GM12878 (cell line): ENCODE results near the gene TBC1D24. TPM values are rescaled to one million over a fixed set of nuclear protein-coding genes. Genes with fewer than 3 reads are reported as not detected.

Source experiments
- ATAC-seq: fragments of 200-7000 bp; cut with Tn5 transposase; 3 replicates; pipeline ENCODE4 v1.9.1; 2020; ENCODE audit warnings: mild to moderate bottlenecking, moderate library complexity
- BruUV-seq: library from RNA; stranded (reverse); fragments of 400-500 nt; replicated peaks from 2 replicates; lab custom pipeline; 2021; lab: Mats Ljungman, UMichigan
- CTCF ChIA-PET: fragments of 300-600 bp; sonication (Branson Sonifier 250); formaldehyde crosslinking; extraction: SDS; loops from one replicate; lab custom pipeline; 2021; ENCODE audit warnings: inconsistent platforms; lab: Yijun Ruan, JAX
- POLR2A ChIA-PET: fragments of 350-600 bp; formaldehyde crosslinking; extraction: SDS; loops from one replicate; lab custom pipeline; 2021; ENCODE audit warnings: inconsistent platforms; lab: Charles Lee
- RAD21 ChIA-PET: fragments of 300-600 bp; sonication (Branson Sonifier 250); formaldehyde crosslinking; loops from one replicate; lab custom pipeline; 2023; ENCODE audit warnings: antibody characterized with exemption; ENCODE audit not compliant: unreplicated experiment; lab: Charles Lee
- SMC1A ChIA-PET: fragments of 300-600 bp; sonication (Branson Sonifier 250); formaldehyde crosslinking; loops from one replicate; lab custom pipeline; 2023; ENCODE audit not compliant: unreplicated experiment, uncharacterized antibody; lab: Charles Lee
- DNase-seq: peaks from one replicate; pipeline ENCODE4 v3.0.0-alpha.2; 2011; ENCODE audit warnings: low read depth, low spot score
- FAIRE-seq: peaks from 3 replicates; lab custom pipeline; 2011; peaks lifted over from hg19 to GRCh38; lab: Jason Lieb, UNC
- H2AFZ ChIP-seq: 2 replicates; pipeline ENCODE4 v1.6.0; 2011; ENCODE audit warnings: low read depth, low read length, control low read depth; ENCODE audit not compliant: control insufficient read depth
- H3K27ac ChIP-seq: 2 replicates; pipeline ENCODE4 v1.5.1; 2011; ENCODE audit warnings: control low read depth; ENCODE audit not compliant: control insufficient read depth, insufficient read depth
- H3K27me3 ChIP-seq, 2 experiments: replicated peaks in 1 of 2; 2 replicates each; pipeline versions ENCODE4 v1.6.0 to v1.6.1; 2011; ENCODE audit warnings: low read length in 1 of 2; ENCODE audit not compliant: control insufficient read depth in 2 of 2, insufficient read depth in 2 of 2
- H3K36me3 ChIP-seq, 2 experiments: 2 replicates each; pipeline ENCODE4 v1.5.1; 2011; ENCODE audit warnings: low read length in 1 of 2; ENCODE audit not compliant: control insufficient read depth in 2 of 2, insufficient read depth in 2 of 2
- H3K4me1 ChIP-seq: 2 replicates; pipeline ENCODE4 v1.6.1; 2011; ENCODE audit warnings: mild to moderate bottlenecking, low read length, moderate library complexity, mixed read lengths; ENCODE audit not compliant: control insufficient read depth, insufficient read depth
- H3K4me2 ChIP-seq: 2 replicates; pipeline ENCODE4 v1.6.0; 2011; ENCODE audit warnings: control low read depth; ENCODE audit not compliant: control insufficient read depth, insufficient read depth
- H3K4me3 ChIP-seq: fragments of 200-600 bp; sonication (generic); 2 replicates; pipeline ENCODE4 v1.5.1; 2016
- H3K79me2 ChIP-seq: 2 replicates; pipeline ENCODE4 v1.6.0; 2011; ENCODE audit warnings: low read length; ENCODE audit not compliant: control insufficient read depth, insufficient read depth
- H3K9ac ChIP-seq: 2 replicates; pipeline ENCODE4 v1.8.0; 2011; ENCODE audit warnings: low read length, control low read depth, mixed read lengths; ENCODE audit not compliant: control insufficient read depth, insufficient read depth
- H3K9me3 ChIP-seq: replicated peaks from 3 replicates; pipeline ENCODE4 v1.5.1; 2011; ENCODE audit warnings: mild to moderate bottlenecking, low read length; ENCODE audit not compliant: control insufficient read depth, insufficient read depth
- H4K20me1 ChIP-seq: 2 replicates; pipeline ENCODE4 v1.6.0; 2011; ENCODE audit not compliant: control insufficient read depth, insufficient read depth
- MXI1 ChIP-seq: fragments of 150-350 bp; IDR thresholded peaks from 2 replicates; pipeline ENCODE4 v1.6.1; 2011; ENCODE audit warnings: low read depth, mild to moderate bottlenecking, inconsistent platforms, low read length, improper control_type of control experiment
- POLR2A ChIP-seq: IDR thresholded peaks from 2 replicates; pipeline ENCODE4 v1.6.1; 2011; ENCODE audit warnings: low read depth, mild to moderate bottlenecking, low read length
- RBBP5 ChIP-seq: fragments of 200-600 bp; sonication (generic); conservative IDR thresholded peaks from 2 replicates; pipeline ENCODE4 v1.6.1; 2016
- RELB ChIP-seq: fragments of 450-650 bp; IDR thresholded peaks from 2 replicates; pipeline ENCODE4 v1.6.1; 2017; ENCODE audit warnings: low read depth, mild to moderate bottlenecking, moderate library complexity
- ZBTB33 ChIP-seq: fragments of 450-650 bp; IDR thresholded peaks from 2 replicates; pipeline ENCODE4 v1.6.1; 2017; ENCODE audit warnings: mild to moderate bottlenecking
- WGBS: methylation state at CpG from one replicate; pipeline ENCODE4 v1.1.6; 2016; ENCODE audit warnings: low lambda C conversion rate; ENCODE audit not compliant: insufficient replicate concordance, insufficient coverage; ENCODE audit errors: missing lambda C conversion rate; 5-methylcytosine and 5-hydroxymethylcytosine counted together
- in situ Hi-C: fragments of 300-500 bp; cut with MboI; formaldehyde crosslinking; loops from 9 replicates; pipeline ENCODE4 v1.14.3; 2018; ENCODE audit warnings: mixed read lengths
- intact Hi-C: fragments of 100-400 bp; cut with micrococcal nuclease; formaldehyde crosslinking; loops from one replicate; pipeline ENCODE4 v1.14.2; 2022; ENCODE audit not compliant: unreplicated experiment
- polyA plus RNA-seq, 11 experiments: library from polyadenylated mRNA; depleted of rRNA in 4 of 11; unstranded in 6 of 11; stranded (reverse) in 5 of 11; fragments of >200 nt; fragmentation: Nextera tagmentation in 4 of 11; fragmentation: Illumina TruSeq in 1 of 11; extraction: Ambion mirVana in 4 of 11; extraction: Trizol in 1 of 11; gene quantifications; 1 replicate in 1 of 11; 2 replicates in 10 of 11; pipeline versions ENCODE4 v1.2.1 to v1.2.3, GENCODE V29; 2011 to 2016; ENCODE audit warnings: inconsistent platforms in 2 of 11, missing spikeins in 2 of 11, low read depth in 1 of 11
- total RNA-seq, 4 experiments: library from RNA; depleted of rRNA in 3 of 4; stranded (reverse); fragments of >200 nt in 3 of 4; fragmentation: Illumina TruSeq in 1 of 4; extraction: Trizol in 1 of 4; gene quantifications; 2 replicates each; pipeline versions ENCODE4 v1.2.1 to v1.2.3, GENCODE V29; 2013 to 2021

TBC1D24 gene
- total and polyA plus RNA-seq, 10 of the 15 experiments (the other 5 are each of a cell fraction or from before 2014, with no cell fraction given) = 1.1 to 9.6 (median 4.5) TPM

GRCh38 chr16:2527784-2528100, 52.8 kb downstream of the TBC1D24 start (continued):
- no peak for TF ChIP-seq RELB

GRCh38 chr16:2528161-2529060, 53.5 kb downstream of the TBC1D24 start:
- Histone ChIP-seq H3K79me2 (no peaks in the 10 kb centered on the region), H4K20me1 (no peaks in the 10 kb centered on the region), H3K36me3 (peaks cover 9 to 23% of the 10 kb centered on the region in 2 experiments; a peak in 3 of 4 replicates), H3K9me3 (no peaks in the 10 kb centered on the region), H3K27ac (no peak overlapping the region), H3K4me1 (peaks cover 13% of the 10 kb centered on the region), H3K9ac (no peak overlapping the region), H3K4me3 (no peak overlapping the region), H3K4me2 (no peak overlapping the region), H3K27me3 (no peaks in the 10 kb centered on the region), H2AFZ (no peak overlapping the region)
- DNase-seq (no peak), ATAC-seq (no peak), FAIRE-seq (no peak)
- TF ChIP-seq POLR2A (peak; percentile 33), MXI1 (no peak), RBBP5 (no peak), ZBTB33 (no peak)
- ChIA-PET SMC1A (no interaction called here), RAD21 (no interaction called here), POLR2A (no interaction called here), CTCF (interaction anchor here (0.5 kb wide), 1 partner anchor 499 kb away, joined by 3 read pairs; no protein-coding TSS in a partner anchor)
- in situ Hi-C loops = no loop called here
- no TSS peak for BruUV-seq
- intact Hi-C loops = no loop called here
- WGBS = 94% methylated on average over 30 of the region's 36 CpGs
